ENCODE results near the gene METTL4.

METTL4 gene

DNA sequence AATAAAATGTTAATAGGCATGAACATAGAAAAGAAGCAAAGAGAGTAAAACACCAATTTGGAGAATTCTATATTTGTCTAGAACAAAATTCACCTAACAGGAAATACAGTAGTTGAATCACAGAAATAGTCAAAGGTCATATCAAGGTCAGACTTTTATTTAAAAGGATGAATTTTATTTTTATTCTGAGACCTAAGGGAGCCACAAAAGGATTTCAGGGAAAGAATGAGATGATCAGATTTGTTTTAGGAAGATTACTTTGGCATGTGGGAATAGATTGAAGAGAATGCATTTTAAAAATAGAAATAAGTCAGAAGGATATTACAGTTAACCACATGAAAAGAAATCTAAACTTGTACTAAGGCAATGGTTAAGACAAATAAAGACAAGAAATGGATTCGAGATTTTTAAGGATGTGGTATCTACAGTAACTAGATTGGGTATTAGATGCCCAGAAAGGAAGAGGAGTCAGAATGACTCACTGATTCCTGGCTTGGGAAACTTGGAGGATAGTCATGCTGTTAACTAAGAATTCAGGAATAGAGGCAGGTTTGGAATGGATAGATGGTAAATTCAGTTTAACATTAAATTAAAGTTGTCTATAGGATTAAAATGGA, 56.0 kb downstream of the METTL4 start:
- FAIRE-seq: no peak

DNA sequence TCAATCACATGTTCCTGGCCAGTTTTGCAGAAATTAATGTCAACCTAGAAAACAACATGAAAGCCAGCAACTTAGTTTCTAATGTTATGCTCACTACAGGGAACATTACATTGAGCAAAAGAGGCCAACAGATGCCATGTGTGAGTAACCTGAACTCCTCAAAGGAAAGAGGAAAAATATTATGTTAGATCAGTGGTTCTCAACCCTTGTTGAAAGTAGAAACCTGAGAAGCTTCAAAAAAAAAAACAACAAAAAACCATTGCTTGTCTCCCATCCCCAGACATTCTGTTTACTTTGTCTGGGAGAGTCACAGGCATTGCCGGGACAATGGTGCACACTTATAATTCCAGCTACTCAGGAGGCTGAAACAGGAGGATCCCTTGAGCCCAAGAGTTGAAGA, 57.7 kb downstream of the METTL4 start:
- FAIRE-seq: no peak

DNA sequence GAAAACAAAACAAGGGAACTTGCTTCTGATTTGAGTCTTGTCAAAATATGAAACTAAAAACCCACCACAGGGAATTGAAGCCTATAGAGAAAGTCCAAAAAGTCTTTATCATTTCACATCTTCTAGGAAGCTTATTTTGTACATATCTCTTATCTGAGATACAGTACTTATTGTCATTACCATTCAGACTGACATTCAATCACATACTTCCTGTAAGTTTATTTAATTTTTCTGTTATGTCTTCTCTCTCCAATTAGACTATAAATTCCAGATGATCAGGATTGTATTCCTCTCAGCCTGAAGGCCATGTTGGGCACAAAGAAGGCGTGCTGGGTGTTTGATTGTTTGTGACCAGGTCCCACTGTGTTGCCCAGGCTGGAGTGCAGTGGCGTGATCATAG, 59.2 kb downstream of the METTL4 start:
- no peak for FAIRE-seq

DNA sequence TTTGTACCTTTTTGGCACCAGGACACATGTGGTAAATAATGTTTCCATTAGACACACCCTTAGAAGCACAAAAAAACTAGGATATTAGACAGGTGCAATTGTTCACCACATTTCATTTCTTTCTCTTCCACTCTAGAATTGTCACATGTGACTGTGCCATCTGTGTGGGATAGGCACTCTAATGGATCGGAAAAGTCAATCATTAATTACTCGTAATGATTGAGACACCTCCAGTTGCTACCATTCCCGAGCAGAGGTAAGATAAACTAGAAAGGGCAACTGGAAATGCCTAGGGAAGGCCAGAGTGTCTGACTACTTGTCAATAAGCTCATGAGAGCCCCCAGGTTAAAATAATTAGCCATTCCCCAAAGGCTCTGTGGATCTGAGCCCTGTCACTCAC, 59.9 kb downstream of the METTL4 start:
- FAIRE-seq: no peak

DNA sequence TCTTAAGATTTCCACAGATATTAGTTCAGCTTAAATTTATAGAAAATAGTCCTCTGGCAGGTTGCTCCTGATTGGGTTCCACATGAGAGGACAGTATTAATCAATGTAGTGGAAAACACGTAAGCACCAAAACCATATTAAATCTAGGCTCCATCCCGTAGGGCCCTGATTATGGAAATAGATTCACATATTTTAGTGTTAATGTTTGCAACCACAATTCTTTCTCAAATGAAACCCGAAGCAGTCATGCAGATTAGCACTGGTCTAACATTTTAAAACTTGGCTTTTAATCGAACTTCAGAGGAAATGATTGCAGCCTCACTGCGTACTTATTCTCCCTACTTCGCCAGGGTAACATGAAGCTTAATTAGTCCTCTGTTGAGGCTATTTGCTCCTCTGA, 60.9 kb downstream of the METTL4 start:
- no peak for FAIRE-seq

DNA sequence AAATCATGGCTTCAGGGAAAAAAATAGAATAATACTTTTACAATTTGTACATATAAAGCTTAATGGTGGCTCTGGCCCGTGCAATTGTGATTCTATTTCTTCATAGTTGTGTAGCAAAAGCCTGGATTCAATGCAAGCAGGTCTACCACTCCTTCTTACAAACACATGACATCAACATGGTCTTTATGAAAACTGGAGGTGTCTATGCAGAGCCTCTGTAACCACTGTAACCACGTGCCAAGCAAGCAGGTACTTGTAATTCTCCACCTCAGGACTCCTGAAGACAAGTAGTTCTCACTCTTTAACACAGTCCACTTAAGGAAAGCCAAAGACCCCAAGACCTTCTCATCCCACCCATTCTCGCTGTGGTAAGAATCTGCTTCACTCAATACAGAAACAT, 62.6 kb downstream of the METTL4 start:
- FAIRE-seq: no peak

DNA sequence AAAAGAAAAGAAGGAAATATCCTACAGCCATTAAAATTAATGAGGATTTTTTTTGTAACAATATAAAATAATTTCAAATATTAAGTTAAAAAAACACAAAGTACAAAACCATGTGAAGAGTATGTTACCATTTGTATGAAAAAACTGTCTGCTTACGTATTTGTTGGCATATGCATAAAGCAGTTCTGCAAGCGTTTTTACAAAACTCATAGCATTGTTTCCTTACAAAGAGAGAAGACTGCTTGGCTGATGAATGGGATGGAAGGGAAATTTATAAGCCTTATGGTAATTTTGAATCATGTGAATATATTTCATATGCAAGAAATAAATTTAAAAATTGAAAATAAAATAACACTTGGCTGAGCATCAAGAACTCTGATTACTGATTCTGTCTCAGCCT, 63.1 kb downstream of the METTL4 start:
- FAIRE-seq: no peak

DNA sequence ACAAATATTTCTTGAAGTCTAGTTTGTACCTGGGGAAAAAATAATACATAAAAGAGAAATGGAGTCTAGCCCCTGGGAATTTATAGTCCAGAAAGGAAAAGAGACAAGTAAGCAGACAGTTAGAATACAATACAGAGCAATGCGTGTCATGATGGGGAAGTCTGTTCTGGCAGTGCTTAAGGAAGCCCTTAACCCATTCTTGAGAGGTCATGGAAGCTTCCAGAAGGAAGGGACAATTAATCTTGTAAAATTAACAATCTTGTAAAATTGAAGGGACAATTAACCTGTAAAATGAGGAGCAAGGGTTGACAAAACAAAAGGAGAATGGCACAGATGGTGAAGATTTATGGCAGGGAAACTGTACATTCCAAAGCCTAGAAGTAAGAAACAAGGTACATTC, 66.7 kb downstream of the METTL4 start:
- FAIRE-seq: no peak

DNA sequence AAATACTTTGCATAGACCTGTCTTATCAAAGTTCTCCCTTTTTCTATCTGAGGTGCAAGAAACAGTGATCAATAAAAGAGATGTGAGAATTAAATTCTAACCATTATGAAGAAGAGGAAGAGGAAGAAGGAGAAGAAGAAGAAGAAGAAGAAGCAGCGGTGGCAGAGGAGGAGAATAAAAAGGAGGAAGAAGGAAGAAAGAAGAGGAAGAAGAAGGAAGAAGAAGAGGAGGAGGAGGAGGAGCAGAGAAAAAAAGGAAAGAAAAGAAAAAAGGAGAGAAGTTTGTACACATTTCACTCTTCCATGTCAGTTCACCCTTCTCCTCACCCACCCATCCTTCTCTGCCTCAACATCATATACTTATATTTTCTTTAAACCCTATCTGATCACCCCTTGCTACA, 68.4 kb downstream of the METTL4 start:
- no peak for FAIRE-seq

DNA sequence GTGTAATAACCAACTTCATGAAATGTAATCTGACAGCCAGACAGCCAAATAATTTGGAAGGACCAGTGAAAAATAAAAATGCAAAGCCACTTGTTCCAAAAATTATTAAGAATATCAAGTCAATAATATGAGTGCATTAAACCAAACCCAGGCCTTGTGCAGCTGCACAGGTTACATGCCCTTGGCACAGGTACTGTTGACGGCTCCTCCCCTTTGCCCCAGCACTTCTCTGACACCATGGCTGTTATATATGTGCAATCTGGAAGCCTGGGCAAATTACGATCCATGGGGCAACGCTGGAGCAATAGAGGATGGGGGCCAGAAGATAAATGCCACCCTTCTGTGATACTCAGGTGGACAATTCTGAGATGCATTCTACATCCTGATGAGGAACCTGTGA, 68.9 kb downstream of the METTL4 start:
- no peak for FAIRE-seq

DNA sequence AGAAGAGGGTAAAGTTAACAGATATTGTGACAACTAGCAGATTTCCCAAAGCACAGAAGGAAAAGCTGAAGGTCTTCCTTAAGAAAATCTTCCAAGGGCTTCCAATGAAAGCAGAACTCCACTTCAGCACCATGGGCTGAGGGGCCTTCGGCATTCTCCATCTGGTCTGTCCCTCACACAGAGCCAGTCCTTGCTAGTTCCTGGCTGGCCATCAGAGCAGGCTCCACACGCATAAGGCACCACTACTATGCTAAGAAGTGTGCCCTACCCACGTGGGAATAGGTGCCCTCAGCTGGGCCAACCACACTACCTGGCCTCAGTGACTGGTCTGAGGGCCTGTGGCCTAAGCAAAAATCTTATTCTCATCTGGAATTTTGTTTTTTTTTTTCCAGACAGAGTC, 73.5 kb downstream of the METTL4 start:
- FAIRE-seq: no peak

DNA sequence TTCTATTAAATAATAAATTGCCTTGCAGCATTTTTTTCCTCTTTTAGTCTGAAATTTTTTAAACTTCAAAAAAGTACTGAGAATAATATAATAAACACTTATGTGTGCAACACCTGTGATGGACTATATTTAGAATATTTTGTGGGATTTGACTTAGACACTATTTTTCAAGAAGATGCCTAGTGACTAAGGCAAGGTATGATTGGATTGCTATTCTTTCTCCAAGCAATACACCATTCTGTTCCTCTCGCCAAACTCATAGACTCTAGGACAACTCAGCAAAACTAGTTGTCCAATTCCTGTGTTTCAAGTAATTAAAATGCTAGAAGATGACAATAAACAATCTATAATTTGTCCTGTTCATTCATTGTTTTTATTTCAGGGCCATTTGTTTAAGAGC, 75.9 kb downstream of the METTL4 start:
- FAIRE-seq: no peak

DNA sequence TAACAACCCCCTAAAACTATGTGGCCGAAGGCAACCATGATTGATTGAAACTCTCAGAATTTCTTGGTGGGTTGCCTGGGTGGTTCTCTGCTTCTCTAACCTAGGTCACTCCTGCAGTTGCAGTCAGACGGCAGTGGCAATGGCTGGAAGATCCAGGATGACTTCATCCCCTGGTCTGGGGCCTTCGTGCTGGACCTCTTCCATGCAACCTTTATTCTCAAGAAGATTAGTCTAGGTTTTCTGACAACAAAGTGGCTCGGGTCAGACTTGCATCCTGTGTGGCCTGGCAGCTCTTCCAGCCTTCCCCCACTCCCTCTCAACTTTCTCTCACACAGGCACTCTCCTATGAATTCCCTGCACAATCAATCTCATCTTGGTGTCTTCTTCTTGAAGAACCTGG, 76.4 kb downstream of the METTL4 start:
- no peak for FAIRE-seq

Data from G401.6 (cell line).